ENCODE results near the gene STKLD1. TPM values are rescaled to one million over a fixed set of nuclear protein-coding genes. Genes with fewer than 3 reads are reported as not detected.

STKLD1 gene
- total and polyA plus RNA-seq, 12 donors = 0.17 to 1.7 (median 0.68) TPM; not detected in 2

GRCh38 chr9:133386338-133386737 is 10.2 kb downstream of the STKLD1 start:
- no peak overlapping the region for H3K4me3 ChIP-seq
- H3K27me3 ChIP-seq = peaks cover 0 to 7% (median 0%) of the 10 kb centered on the region in 7 donors
- intact Hi-C loops (cut with DNase I) = no loop called here
- H3K9me3 ChIP-seq = no peaks in the 10 kb centered on the region
- 77 to 79% methylated on average over 13 of the region's 13 CpGs for WGBS, 2 donors
- no peaks in the 10 kb centered on the region for H3K4me1 ChIP-seq
- H3K36me3 ChIP-seq = no peaks in the 10 kb centered on the region
- TF ChIP-seq CTCF (IDR thresholded peaks at IDR 0.05) = no peak
- no peak for ATAC-seq
- DNase-seq = no peak
- H3K27ac ChIP-seq = no peak overlapping the region

- 84 to 89% methylated on average over 9 of the region's 9 CpGs for WGBS, 2 donors
- intact Hi-C loops (cut with DNase I) = no loop called here
These were observed 11.5 kb downstream of the STKLD1 start for GRCh38 chr9:133387680-133388079.

GRCh38 chr9:133389025-133389557 is 12.9 kb downstream of the STKLD1 start:
- no peak for ATAC-seq
- no peak for DNase-seq
- Histone ChIP-seq H3K4me3 (no peak overlapping the region), H3K27me3 (peaks cover 0 to 15% (median 6%) of the 10 kb centered on the region in 7 donors), H3K36me3 (no peaks in the 10 kb centered on the region), H3K27ac (no peak overlapping the region), H3K9me3 (no peaks in the 10 kb centered on the region), H3K4me1 (no peaks in the 10 kb centered on the region)
- no peak for TF ChIP-seq CTCF (IDR thresholded peaks at IDR 0.05)
- intact Hi-C loops (cut with DNase I) = no loop called here
- 94 to 96% methylated on average over 12 of the region's 12 CpGs for whole genome bisulfite sequencing, 2 donors

More at GRCh38 chr9:133387680-133388079, 11.5 kb downstream of the STKLD1 start:
- no peak for TF ChIP-seq CTCF (IDR thresholded peaks at IDR 0.05)
- Histone ChIP-seq H3K4me3 (no peak overlapping the region), H3K9me3 (no peaks in the 10 kb centered on the region), H3K4me1 (no peaks in the 10 kb centered on the region), H3K27me3 (peaks cover 0 to 9% (median 0%) of the 10 kb centered on the region in 7 donors), H3K27ac (no peak overlapping the region), H3K36me3 (no peaks in the 10 kb centered on the region)
- ATAC-seq = no peak
- no peak for DNase-seq

GRCh38 chr9:133389562-133389961 is 13.4 kb downstream of the STKLD1 start:
- Histone ChIP-seq H3K9me3 (no peaks in the 10 kb centered on the region), H3K4me1 (no peaks in the 10 kb centered on the region), H3K27ac (no peak overlapping the region), H3K27me3 (peaks cover 0 to 20% (median 7%) of the 10 kb centered on the region in 7 donors), H3K36me3 (no peaks in the 10 kb centered on the region), H3K4me3 (no peak overlapping the region)
- 86 to 90% methylated on average over 13 of the region's 13 CpGs for WGBS, 2 donors
- DNase-seq (no peak), ATAC-seq (no peak)
- intact Hi-C loops (cut with DNase I) = no loop called here
- no peak for TF ChIP-seq CTCF (IDR thresholded peaks at IDR 0.05)
